DOHH2 (cell line): Measurements from ENCODE around the gene PIGL.

ENCODE experiments used
- H3F3A ChIP-seq: fragments of 200-600 bp; sonication (generic), shearing (Covaris generic); 2 replicates; pipeline ENCODE4 v1.6.0; 2016; ENCODE audit warnings: antibody characterized with exemption, mild to moderate bottlenecking; ENCODE audit not compliant: control insufficient read depth, insufficient read depth
- H3K27ac ChIP-seq: fragments of 200-600 bp; sonication (generic); 2 replicates; pipeline ENCODE4 v1.5.1; 2014; ENCODE audit warnings: low read depth, mild to moderate bottlenecking, low read length, moderate library complexity
- H3K27me3 ChIP-seq: fragments of 200-600 bp; sonication (generic); 2 replicates; pipeline ENCODE4 v1.6.1; 2014; ENCODE audit warnings: mild to moderate bottlenecking, low read length, mixed read lengths; ENCODE audit not compliant: control insufficient read depth
- H3K36me3 ChIP-seq: fragments of 200-600 bp; sonication (generic); 2 replicates; pipeline ENCODE4 v1.6.1; 2014; ENCODE audit warnings: mild to moderate bottlenecking, low read length, moderate library complexity, mixed read lengths; ENCODE audit not compliant: control insufficient read depth
- H3K4me1 ChIP-seq: fragments of 200-600 bp; sonication (generic); 2 replicates; pipeline ENCODE4 v1.6.1; 2014; ENCODE audit warnings: mild to moderate bottlenecking, low read length, mixed read lengths; ENCODE audit not compliant: control insufficient read depth
- H3K4me2 ChIP-seq: fragments of 200-600 bp; sonication (generic); 2 replicates; pipeline ENCODE4 v1.6.0; 2014; ENCODE audit warnings: mild to moderate bottlenecking, low read length, moderate library complexity
- H3K4me3 ChIP-seq: fragments of 200-600 bp; sonication (generic); 2 replicates; pipeline ENCODE4 v1.5.1; 2014; ENCODE audit warnings: mild to moderate bottlenecking, low read length, mixed read lengths
- H3K79me2 ChIP-seq: fragments of 200-600 bp; sonication (generic); 2 replicates; pipeline ENCODE4 v1.6.1; 2014; ENCODE audit warnings: mild to moderate bottlenecking, low read length, mixed read lengths; ENCODE audit not compliant: control insufficient read depth
- H3K9me2 ChIP-seq: fragments of 200-600 bp; sonication (generic); replicated peaks from 2 replicates; pipeline ENCODE4 v1.6.1; 2014; ENCODE audit warnings: mild to moderate bottlenecking, low read length, mixed read lengths; ENCODE audit not compliant: control insufficient read depth
- H3K9me3 ChIP-seq: fragments of 200-600 bp; sonication (generic); 2 replicates; pipeline ENCODE4 v1.6.1; 2014; ENCODE audit warnings: antibody characterized with exemption, low read length, mixed read lengths; ENCODE audit not compliant: control insufficient read depth, insufficient read depth
- H4K20me1 ChIP-seq: fragments of 200-600 bp; sonication (generic); 2 replicates; pipeline ENCODE4 v1.6.0; 2014; ENCODE audit warnings: low read depth, mild to moderate bottlenecking, antibody characterized with exemption, low read length, moderate library complexity; ENCODE audit not compliant: control insufficient read depth, insufficient read depth
- EZH2phosphoT487 ChIP-seq: fragments of 200-600 bp; sonication (generic); IDR thresholded peaks from 2 replicates; pipeline ENCODE4 v1.6.1; 2017; ENCODE audit warnings: borderline replicate concordance, mild to moderate bottlenecking, antibody characterized with exemption, low read length, moderate library complexity, mixed read lengths
- TF ChIP-seq, protein P1 (sequence below): fragments of 200-600 bp; sonication (generic); IDR thresholded peaks from one replicate; pipeline ENCODE4 v1.5.1; 2014; ENCODE audit warnings: antibody characterized with exemption, mild to moderate bottlenecking, low read depth, low read length; ENCODE audit not compliant: poor library complexity, severe bottlenecking

Gene PIGL

DNA sequence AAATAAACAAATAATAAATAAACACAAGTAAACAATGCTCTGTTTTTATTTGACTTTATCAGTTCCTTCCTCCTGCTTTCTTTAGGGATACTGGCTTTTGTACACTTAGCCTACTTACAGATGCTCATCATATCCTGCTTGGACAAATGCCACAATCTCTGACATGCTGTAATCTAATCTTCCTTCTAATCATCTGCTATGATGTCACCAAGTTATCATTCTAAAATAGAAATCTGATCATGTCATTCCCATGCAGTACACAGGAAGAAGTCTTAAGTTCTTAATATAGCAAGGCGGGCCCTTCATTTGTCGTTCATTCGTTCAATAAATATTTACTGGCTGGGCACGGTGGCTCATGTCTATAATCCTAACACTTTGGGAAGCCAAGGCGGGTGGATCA, 154.7 kb downstream of the PIGL start:
- Histone ChIP-seq H3K9me2 (no peaks in the 10 kb centered on the region), H3K27ac (no peak overlapping the region), H3K79me2 (no peaks in the 10 kb centered on the region)

DNA sequence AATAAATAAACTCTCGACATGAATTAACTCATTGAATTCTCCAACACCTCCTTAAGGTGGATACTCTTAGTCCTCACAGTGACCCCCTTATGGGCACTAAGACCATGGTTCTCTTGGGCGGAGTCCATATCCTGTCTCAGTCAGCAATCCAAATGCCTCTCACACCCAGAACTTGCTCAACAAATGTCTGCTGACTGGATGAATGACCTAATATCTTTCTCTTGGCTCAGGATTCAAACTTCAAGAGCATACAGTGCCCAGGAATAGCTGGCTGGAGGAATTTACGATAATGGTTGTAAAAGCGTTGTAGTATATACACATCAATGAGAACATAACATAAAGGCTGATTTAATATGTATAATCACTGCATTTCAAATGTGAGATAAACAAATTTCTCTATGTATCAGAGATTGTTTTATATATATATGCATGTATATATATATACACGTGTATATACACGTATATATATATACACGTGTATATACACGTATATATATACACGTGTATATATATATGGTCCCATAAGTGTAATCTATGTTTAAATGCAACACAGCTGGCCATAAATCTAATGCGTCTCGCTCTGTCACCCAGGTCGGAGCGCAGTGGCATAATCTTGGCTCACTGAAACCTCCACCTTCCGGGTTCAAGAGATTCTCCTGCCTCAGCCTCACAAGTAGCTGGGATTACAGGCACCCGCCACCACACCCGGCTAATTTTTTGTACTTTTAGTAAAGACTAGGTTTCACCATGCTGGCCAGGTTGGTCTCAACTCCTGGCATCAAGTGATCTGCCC, 157.3 kb downstream of the PIGL start:
- Histone ChIP-seq H3K9me2 (no peaks in the 10 kb centered on the region), H3K27ac (no peak overlapping the region), H3K27me3 (no peaks in the 10 kb centered on the region), H3K4me2 (no peak overlapping the region), H3K9me3 (no peaks in the 10 kb centered on the region), H3F3A (peaks cover 5% of the 10 kb centered on the region; the same call in 1 of the 2 replicates), H3K4me1 (no peaks in the 10 kb centered on the region), H3K36me3 (no peaks in the 10 kb centered on the region), H3K4me3 (no peak overlapping the region), H3K79me2 (no peaks in the 10 kb centered on the region), H4K20me1 (no peaks in the 10 kb centered on the region)
- TF ChIP-seq, protein P1, sequence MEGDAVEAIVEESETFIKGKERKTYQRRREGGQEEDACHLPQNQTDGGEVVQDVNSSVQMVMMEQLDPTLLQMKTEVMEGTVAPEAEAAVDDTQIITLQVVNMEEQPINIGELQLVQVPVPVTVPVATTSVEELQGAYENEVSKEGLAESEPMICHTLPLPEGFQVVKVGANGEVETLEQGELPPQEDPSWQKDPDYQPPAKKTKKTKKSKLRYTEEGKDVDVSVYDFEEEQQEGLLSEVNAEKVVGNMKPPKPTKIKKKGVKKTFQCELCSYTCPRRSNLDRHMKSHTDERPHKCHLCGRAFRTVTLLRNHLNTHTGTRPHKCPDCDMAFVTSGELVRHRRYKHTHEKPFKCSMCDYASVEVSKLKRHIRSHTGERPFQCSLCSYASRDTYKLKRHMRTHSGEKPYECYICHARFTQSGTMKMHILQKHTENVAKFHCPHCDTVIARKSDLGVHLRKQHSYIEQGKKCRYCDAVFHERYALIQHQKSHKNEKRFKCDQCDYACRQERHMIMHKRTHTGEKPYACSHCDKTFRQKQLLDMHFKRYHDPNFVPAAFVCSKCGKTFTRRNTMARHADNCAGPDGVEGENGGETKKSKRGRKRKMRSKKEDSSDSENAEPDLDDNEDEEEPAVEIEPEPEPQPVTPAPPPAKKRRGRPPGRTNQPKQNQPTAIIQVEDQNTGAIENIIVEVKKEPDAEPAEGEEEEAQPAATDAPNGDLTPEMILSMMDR, result no peak
- TF ChIP-seq EZH2phosphoT487, result no peak

More for the DNA sequence above, 154.7 kb downstream of the PIGL start:
- Histone ChIP-seq H3K9me3 (no peaks in the 10 kb centered on the region), H3K36me3 (no peaks in the 10 kb centered on the region), H3K27me3 (no peaks in the 10 kb centered on the region), H3K4me2 (no peak overlapping the region), H3F3A (no peaks in the 10 kb centered on the region), H3K4me1 (no peaks in the 10 kb centered on the region), H4K20me1 (no peaks in the 10 kb centered on the region), H3K4me3 (no peak overlapping the region)
- TF ChIP-seq EZH2phosphoT487, result no peak
- TF ChIP-seq, protein P1, result no peak
